ENCODE data around the gene ENTPD2.
A peak's percentile ranks its signal among the peaks of the same experiment; 100 is the strongest.

The ENTPD2 gene

GRCh38 chr9:137028263-137029057 lies 25.4 kb downstream of the ENTPD2 start:
- no peak for DNase-seq

- DNase-seq = no peak
These were observed 26.2 kb downstream of the ENTPD2 start, which contains the start of gene ABCA2 for GRCh38 chr9:137027369-137028262. Gene ABCA2 (minus strand): TSS chr9:137028237. CDS start chr9:137028140, 97 bp downstream.

- DNase-seq = no peak
These were observed 27.0 kb downstream of the ENTPD2 start for GRCh38 chr9:137026828-137027227.

GRCh38 chr9:137026384-137026783 lies 27.5 kb downstream of the ENTPD2 start:
- DNase-seq = no peak

GRCh38 chr9:137025517-137025966 lies 28.3 kb downstream of the ENTPD2 start:
- peak in 1 of 2 experiments; percentile 24 for DNase-seq

- DNase-seq = no peak
These were observed 30.3 kb downstream of the ENTPD2 start for GRCh38 chr9:137023583-137023991.

GRCh38 chr9:137023157-137023556 lies 30.7 kb downstream of the ENTPD2 start:
- no peak for DNase-seq

- DNase-seq = no peak
These were observed 31.2 kb downstream of the ENTPD2 start for GRCh38 chr9:137022662-137023008.

GRCh38 chr9:137021979-137022661 lies 31.7 kb downstream of the ENTPD2 start:
- no peak for DNase-seq

- no peak for DNase-seq
These were observed 32.3 kb downstream of the ENTPD2 start for GRCh38 chr9:137021568-137021978.

GRCh38 chr9:137020771-137021567 lies 32.9 kb downstream of the ENTPD2 start:
- DNase-seq = no peak

GRCh38 chr9:137019891-137020683 lies 33.8 kb downstream of the ENTPD2 start:
- DNase-seq = no peak

- DNase-seq = no peak
These were observed 34.9 kb downstream of the ENTPD2 start for GRCh38 chr9:137018761-137019559.

- DNase-seq = no peak
These were observed 35.9 kb downstream of the ENTPD2 start for GRCh38 chr9:137017791-137018497.

GRCh38 chr9:137017071-137017470 lies 36.8 kb downstream of the ENTPD2 start:
- no peak for DNase-seq

- no peak for DNase-seq
These were observed 37.4 kb downstream of the ENTPD2 start for GRCh38 chr9:137016436-137016835.

- no peak for DNase-seq
These were observed 37.9 kb downstream of the ENTPD2 start for GRCh38 chr9:137015976-137016375.

GRCh38 chr9:137015540-137015930 lies 38.3 kb downstream of the ENTPD2 start:
- DNase-seq = no peak

- no peak for DNase-seq
These were observed 38.9 kb downstream of the ENTPD2 start for GRCh38 chr9:137014776-137015539.
